ENCODE results near the gene LIM2.

The LIM2 gene

DNA sequence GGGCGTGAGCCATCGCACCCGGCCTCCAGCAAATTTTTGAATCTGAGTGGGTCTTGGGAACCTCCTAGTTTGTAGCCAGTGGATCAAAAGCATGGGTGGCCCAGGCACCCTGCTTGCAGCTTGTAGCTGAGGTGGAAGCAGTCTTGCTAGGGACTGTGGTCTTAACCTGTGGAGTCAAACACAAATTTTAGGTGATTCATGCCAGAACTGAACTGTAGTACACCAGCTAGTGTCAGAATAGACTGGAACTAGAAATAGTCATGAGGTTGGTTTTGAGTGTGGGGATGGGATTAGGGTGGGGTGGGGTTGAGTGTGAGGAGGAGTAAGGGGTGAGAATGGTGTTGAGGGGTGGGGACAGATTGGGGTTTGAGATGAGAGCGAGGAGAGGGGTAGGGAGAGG, 5.8 kb downstream of the LIM2 start:
- TF ChIP-seq, protein P1, sequence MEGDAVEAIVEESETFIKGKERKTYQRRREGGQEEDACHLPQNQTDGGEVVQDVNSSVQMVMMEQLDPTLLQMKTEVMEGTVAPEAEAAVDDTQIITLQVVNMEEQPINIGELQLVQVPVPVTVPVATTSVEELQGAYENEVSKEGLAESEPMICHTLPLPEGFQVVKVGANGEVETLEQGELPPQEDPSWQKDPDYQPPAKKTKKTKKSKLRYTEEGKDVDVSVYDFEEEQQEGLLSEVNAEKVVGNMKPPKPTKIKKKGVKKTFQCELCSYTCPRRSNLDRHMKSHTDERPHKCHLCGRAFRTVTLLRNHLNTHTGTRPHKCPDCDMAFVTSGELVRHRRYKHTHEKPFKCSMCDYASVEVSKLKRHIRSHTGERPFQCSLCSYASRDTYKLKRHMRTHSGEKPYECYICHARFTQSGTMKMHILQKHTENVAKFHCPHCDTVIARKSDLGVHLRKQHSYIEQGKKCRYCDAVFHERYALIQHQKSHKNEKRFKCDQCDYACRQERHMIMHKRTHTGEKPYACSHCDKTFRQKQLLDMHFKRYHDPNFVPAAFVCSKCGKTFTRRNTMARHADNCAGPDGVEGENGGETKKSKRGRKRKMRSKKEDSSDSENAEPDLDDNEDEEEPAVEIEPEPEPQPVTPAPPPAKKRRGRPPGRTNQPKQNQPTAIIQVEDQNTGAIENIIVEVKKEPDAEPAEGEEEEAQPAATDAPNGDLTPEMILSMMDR (IDR thresholded peaks at IDR 0.05; ENCODE audit: low read depth, low read length): no peak
- DNase-seq (ENCODE audit: low read depth in 2 of 2): no peak

DNA sequence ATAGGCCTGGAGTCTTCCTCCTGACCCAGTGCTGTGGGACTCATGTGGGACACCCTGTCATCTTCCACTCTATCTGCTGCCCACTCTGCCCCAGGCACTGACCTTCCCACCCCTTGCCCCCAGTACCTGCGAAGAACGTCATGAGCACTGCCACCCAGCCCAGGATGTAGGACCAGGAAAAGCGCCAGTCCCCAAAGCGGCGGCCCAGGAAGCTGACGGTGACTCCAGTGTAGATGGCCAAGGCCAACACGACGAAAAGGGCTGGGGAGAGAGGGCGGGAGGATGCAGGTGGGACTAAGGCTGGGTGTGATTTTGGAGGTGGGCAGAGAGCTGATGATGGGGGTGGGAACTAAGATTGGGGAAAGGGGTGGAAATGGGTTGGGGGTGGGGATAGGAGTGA, 7.4 kb downstream of the LIM2 start:
- TF ChIP-seq, protein P1 (IDR thresholded peaks at IDR 0.05; ENCODE audit: low read depth, low read length): no peak
- DNase-seq (ENCODE audit: low read depth in 2 of 2): no peak
- no peak overlapping the region for H3K4me3 ChIP-seq (replicated peaks in 1 of 2; ENCODE audit: low read depth in 2 of 2, low read length in 2 of 2)

More for the DNA sequence above, 5.8 kb downstream of the LIM2 start:
- no peak overlapping the region for H3K4me3 ChIP-seq (replicated peaks in 1 of 2; ENCODE audit: low read depth in 2 of 2, low read length in 2 of 2)

DNA sequence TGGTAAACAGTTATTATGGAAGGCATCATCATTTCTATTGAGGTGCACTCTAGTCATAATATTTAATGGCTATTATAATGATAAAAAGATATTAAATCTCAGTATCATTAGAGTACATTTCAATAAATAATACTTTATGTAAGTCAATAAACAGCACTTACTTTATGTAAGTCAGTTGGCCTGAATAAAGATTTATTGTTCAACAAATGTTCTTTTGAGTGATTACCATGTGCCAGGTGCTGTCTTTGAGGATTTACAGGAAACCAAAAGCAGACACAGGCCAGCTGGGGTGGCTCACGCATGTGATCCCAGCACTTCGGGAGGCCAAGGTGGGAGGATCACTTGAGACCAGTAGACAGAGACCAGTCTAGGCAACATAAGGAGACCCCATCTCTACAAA, 10.4 kb downstream of the LIM2 start:
- H3K4me3 ChIP-seq (replicated peaks in 1 of 2; ENCODE audit: low read depth in 2 of 2, low read length in 2 of 2): no peak overlapping the region
- TF ChIP-seq, protein P1 (IDR thresholded peaks at IDR 0.05; ENCODE audit: low read depth, low read length): no peak
- no peak for DNase-seq (ENCODE audit: low read depth in 2 of 2)

DNA sequence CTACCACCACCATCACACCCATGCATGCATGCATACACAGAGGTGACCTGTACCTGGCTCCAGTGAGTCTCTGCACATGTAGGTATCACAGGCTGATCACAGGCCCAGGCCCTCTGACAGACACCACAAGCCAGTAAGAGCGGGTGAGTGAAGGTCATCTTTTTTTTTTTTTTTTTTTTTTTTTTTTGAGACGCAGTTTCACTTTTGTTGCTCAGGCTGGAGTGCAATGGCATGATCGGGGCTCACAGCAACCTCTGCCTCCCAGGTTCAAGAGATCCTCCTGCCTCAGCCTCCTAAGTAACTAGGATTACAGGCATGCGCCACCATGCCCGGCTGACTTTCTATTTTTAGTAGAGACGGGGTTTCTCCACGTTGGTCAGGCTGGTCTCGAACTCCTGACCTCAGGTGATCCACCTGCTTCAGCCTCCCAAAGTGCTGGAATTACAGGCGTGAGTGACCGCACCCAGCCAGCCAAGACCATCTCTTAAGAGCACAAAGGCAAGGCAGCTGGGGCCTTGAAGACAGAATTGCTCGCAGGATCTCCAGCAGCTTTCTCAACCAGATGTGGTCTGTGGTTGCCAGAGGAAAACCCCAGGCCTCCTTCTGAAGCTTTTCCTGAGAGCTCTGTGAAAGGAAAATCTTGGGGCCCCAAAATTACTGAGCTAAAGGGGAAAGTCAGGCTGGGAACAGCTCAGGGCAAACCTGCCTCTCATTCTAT, 12.1 kb downstream of the LIM2 start:
- no peak for DNase-seq (ENCODE audit: low read depth in 2 of 2)
- H3K4me3 ChIP-seq (replicated peaks in 1 of 2; ENCODE audit: low read depth in 2 of 2, low read length in 2 of 2): no peak overlapping the region
- TF ChIP-seq, protein P1 (IDR thresholded peaks at IDR 0.05; ENCODE audit: low read depth, low read length): no peak

DNA sequence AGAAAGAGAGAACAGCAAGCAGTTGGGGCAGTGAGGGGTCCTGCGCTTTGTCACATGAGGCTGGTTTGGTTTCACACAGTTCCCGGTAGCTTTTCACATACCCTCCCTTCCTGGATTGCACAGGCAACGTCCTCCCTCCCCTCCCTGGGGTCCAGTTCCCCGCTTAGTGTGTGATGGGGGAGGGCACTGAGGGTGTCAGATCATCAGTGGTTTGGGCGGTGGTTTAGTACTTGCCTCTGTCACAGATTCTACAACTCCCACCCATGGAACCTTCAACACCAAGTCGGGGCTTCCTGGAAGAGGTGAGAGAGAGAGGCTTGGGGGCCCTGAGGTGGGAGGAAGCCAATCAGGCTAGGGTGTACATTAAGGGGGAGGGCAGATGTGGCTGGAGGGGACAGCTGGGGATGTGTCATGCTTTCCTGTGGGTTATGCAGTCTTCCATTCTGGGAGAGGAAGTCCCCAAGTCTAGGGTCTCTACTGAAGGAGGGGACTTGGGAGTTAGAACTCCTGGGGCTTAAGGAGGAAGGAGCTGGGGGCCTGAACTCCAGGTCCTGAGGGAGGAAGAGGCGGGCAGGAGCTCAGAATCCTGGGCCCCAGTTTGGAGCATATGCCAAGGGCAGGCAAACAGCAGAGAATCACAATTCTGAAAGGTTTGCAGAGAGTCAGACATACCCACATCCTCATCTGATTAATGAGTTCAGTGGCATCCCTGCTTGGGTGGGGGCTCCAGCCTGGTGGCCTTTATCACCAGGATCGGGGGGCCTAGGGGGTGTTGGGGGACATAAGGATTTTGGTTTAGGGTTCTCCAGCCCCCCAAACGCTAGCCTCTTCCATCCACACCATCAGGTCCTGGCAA, 14.9 kb downstream of the LIM2 start, which contains the start of gene NKG7:
Gene NKG7 (minus strand): TSS at position 6 of the 856 bp plus-strand sequence. CDS start 119 bp downstream, outside the sequence.
- TF ChIP-seq, protein P1 (IDR thresholded peaks at IDR 0.05; ENCODE audit: low read depth, low read length): no peak
- DNase-seq (ENCODE audit: low read depth in 2 of 2): no peak
- no peak within 1 kb of the TSS for H3K4me3 ChIP-seq (replicated peaks in 1 of 2; ENCODE audit: low read depth in 2 of 2, low read length in 2 of 2)

DNA sequence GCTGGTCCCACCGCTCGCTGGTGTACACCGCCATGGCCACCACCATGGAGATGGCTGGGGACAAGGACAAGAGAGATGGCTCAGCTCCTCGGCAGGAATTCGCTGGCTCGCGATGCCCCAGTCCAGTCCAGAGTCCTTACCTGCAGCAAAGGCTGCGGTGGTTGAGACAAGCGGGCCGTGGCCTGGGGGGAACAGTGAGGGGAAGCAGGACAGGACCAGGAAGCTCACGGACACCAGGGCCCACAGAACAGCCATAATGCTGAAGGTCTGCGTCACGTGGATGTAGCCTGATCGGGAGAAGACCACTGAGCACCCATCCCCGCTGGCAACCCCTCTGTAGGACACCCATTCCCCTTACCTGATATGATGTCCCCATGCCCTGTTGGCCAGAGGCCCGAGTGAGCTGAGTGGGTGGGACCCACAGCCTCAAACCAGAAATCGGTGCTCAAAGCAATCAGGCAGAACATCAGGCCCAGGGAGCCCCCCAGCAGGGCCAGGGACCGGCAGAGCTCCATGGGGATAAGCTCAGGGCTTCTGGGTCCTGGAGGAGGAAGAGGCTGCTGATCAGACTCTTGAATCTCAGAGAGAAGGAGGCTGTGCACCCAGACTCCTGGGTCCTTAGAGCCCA, 15.6 kb downstream of the LIM2 start:
- H3K4me3 ChIP-seq (replicated peaks in 1 of 2; ENCODE audit: low read depth in 2 of 2, low read length in 2 of 2): no peak overlapping the region
- TF ChIP-seq, protein P1 (IDR thresholded peaks at IDR 0.05; ENCODE audit: low read depth, low read length): no peak
- no peak for DNase-seq (ENCODE audit: low read depth in 2 of 2)
